GM12878 (cell line): ENCODE measurements around the gene KIFAP3.

Source experiments
- CTCF ChIP-seq, 3 experiments: IDR thresholded peaks in 2 of 3; conservative IDR thresholded peaks in 1 of 3; 2 replicates each; pipeline ENCODE4 v1.5.1; 2011; ENCODE audit warnings: low read depth in 3 of 3, low read length in 3 of 3, mild to moderate bottlenecking in 3 of 3, control low read depth in 2 of 3, moderate library complexity in 2 of 3, inconsistent platforms in 1 of 3, mixed read lengths in 1 of 3; ENCODE audit not compliant: control insufficient read depth in 2 of 3, insufficient read depth in 1 of 3; ENCODE audit errors: extremely low read depth in 1 of 3
- GABPA ChIP-seq: IDR thresholded peaks from 2 replicates; pipeline ENCODE4 v1.6.1; 2014; ENCODE audit warnings: antibody characterized with exemption, low read depth, mild to moderate bottlenecking, inconsistent platforms
- JUNB ChIP-seq: IDR thresholded peaks from 2 replicates; pipeline ENCODE4 v1.6.1; 2016; ENCODE audit warnings: antibody characterized with exemption, mild to moderate bottlenecking
- JUND ChIP-seq: IDR thresholded peaks from 2 replicates; pipeline ENCODE4 v1.6.1; 2012; ENCODE audit warnings: low read depth, mild to moderate bottlenecking, low read length, improper control_type of control experiment, moderate library complexity
- PAX5 ChIP-seq: IDR thresholded peaks from 2 replicates; pipeline ENCODE4 v1.6.1; 2011; ENCODE audit warnings: low read depth, low read length, borderline replicate concordance
- SREBF2 ChIP-seq: IDR thresholded peaks from 2 replicates; pipeline ENCODE4 v1.6.1; 2012; ENCODE audit warnings: mild to moderate bottlenecking, low read length
- ZBTB11 ChIP-seq: fragments of 450-650 bp; formaldehyde crosslinking; IDR thresholded peaks from 2 replicates; pipeline ENCODE4 v1.5.0; 2022; ENCODE audit warnings: mild to moderate bottlenecking, missing genetic modification characterization

GRCh38 chr1:170095976-170096748, 21.7 kb upstream of the KIFAP3 start:
- TF ChIP-seq JUNB (no peak), GABPA (no peak), SREBF2 (no peak), PAX5 (no peak), JUND (no peak), ZBTB11 (CRISPR knock-in tag) (no peak), CTCF (IDR thresholded peaks at IDR 0.05 in 2 of 3, conservative IDR thresholded peaks at IDR 0.05 in 1 of 3; ENCODE audit: control insufficient read depth in 2 of 3, extremely low read depth in 1 of 3, insufficient read depth in 1 of 3, low read depth in 3 of 3, low read length in 3 of 3) (no peak)
